ENCODE results near the gene HKDC1.

DNA sequence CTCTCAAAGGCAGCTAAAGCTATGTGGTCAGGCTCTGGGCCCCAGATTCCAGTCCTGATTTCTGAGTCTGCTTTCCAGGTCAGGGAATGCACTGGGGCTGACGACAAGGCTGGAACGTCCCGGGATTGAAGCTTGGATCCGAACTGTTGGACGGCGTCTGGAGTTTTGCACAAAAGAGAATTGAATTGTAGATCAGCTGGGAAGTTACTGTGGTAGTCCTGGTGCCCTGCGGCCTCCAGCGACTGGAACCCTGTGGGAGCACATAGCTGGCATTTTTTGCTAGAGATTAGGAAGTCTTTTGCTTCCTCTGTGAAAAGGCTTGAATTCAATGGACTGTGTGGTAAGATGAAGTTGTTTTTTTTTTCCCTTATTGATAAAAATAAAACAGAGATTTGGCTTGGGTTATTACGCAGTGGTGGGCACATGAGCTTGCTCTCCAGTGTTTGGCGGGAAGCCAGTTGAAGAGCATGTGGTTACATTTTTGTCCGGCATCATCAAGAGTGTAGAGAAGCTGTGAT is 58.4 kb downstream of the HKDC1 start, which contains the start of gene HK1:
- TF ChIP-seq ZNF654 (tag by site-specific recombination; IDR thresholded peaks at IDR 0.05; ENCODE audit: low read depth) = no peak
- TF ChIP-seq, protein P1, sequence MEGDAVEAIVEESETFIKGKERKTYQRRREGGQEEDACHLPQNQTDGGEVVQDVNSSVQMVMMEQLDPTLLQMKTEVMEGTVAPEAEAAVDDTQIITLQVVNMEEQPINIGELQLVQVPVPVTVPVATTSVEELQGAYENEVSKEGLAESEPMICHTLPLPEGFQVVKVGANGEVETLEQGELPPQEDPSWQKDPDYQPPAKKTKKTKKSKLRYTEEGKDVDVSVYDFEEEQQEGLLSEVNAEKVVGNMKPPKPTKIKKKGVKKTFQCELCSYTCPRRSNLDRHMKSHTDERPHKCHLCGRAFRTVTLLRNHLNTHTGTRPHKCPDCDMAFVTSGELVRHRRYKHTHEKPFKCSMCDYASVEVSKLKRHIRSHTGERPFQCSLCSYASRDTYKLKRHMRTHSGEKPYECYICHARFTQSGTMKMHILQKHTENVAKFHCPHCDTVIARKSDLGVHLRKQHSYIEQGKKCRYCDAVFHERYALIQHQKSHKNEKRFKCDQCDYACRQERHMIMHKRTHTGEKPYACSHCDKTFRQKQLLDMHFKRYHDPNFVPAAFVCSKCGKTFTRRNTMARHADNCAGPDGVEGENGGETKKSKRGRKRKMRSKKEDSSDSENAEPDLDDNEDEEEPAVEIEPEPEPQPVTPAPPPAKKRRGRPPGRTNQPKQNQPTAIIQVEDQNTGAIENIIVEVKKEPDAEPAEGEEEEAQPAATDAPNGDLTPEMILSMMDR (tag by site-specific recombination; IDR thresholded peaks at IDR 0.05) = no peak
- TF ChIP-seq, protein P2, sequence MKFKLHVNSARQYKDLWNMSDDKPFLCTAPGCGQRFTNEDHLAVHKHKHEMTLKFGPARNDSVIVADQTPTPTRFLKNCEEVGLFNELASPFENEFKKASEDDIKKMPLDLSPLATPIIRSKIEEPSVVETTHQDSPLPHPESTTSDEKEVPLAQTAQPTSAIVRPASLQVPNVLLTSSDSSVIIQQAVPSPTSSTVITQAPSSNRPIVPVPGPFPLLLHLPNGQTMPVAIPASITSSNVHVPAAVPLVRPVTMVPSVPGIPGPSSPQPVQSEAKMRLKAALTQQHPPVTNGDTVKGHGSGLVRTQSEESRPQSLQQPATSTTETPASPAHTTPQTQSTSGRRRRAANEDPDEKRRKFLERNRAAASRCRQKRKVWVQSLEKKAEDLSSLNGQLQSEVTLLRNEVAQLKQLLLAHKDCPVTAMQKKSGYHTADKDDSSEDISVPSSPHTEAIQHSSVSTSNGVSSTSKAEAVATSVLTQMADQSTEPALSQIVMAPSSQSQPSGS (tag by site-specific recombination; IDR thresholded peaks at IDR 0.05; ENCODE audit: low read depth) = no peak
- TF ChIP-seq ZNF248 (tag by site-specific recombination; IDR thresholded peaks at IDR 0.05) = no peak
- no peak for TF ChIP-seq INSM2 (tag by site-specific recombination; IDR thresholded peaks at IDR 0.05)
- no peak for TF ChIP-seq ZNF701 (tag by site-specific recombination; IDR thresholded peaks at IDR 0.05)
- TF ChIP-seq PRDM4 (tag by site-specific recombination; IDR thresholded peaks at IDR 0.05) = no peak
- no peak for TF ChIP-seq ZNF140 (tag by site-specific recombination; IDR thresholded peaks at IDR 0.05)
- TF ChIP-seq, protein P3, sequence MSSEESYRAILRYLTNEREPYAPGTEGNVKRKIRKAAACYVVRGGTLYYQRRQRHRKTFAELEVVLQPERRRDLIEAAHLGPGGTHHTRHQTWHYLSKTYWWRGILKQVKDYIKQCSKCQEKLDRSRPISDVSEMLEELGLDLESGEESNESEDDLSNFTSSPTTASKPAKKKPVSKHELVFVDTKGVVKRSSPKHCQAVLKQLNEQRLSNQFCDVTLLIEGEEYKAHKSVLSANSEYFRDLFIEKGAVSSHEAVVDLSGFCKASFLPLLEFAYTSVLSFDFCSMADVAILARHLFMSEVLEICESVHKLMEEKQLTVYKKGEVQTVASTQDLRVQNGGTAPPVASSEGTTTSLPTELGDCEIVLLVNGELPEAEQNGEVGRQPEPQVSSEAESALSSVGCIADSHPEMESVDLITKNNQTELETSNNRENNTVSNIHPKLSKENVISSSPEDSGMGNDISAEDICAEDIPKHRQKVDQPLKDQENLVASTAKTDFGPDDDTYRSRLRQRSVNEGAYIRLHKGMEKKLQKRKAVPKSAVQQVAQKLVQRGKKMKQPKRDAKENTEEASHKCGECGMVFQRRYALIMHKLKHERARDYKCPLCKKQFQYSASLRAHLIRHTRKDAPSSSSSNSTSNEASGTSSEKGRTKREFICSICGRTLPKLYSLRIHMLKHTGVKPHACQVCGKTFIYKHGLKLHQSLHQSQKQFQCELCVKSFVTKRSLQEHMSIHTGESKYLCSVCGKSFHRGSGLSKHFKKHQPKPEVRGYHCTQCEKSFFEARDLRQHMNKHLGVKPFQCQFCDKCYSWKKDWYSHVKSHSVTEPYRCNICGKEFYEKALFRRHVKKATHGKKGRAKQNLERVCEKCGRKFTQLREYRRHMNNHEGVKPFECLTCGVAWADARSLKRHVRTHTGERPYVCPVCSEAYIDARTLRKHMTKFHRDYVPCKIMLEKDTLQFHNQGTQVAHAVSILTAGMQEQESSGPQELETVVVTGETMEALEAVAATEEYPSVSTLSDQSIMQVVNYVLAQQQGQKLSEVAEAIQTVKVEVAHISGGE (tag by site-specific recombination; conservative IDR thresholded peaks at IDR 0.05; ENCODE audit: low read depth) = no peak
- TF ChIP-seq OSR2 (tag by site-specific recombination; IDR thresholded peaks at IDR 0.05) = no peak
- no peak for TF ChIP-seq ZNF623 (tag by site-specific recombination; IDR thresholded peaks at IDR 0.05)
- TF ChIP-seq ZNF184 (tag by site-specific recombination; IDR thresholded peaks at IDR 0.05) = no peak
- no peak for TF ChIP-seq ZNF274 (IDR thresholded peaks at IDR 0.05; ENCODE audit: low read length)
- no peak for TF ChIP-seq ZNF274 (tag by site-specific recombination; IDR thresholded peaks at IDR 0.05; ENCODE audit: borderline replicate concordance)
